Mesenchymal stem cell (in vitro differentiated cells and primary cell): ENCODE data around the gene MGAT4B.
A peak's percentile ranks its signal among the peaks of the same experiment; 100 is the strongest.
"Not testable (repeated sequence)": the region's sequence is repeated elsewhere in the genome, so short reads cannot be mapped to it uniquely, and the experiment has no call there.

ENCODE experiments used
- DNase-seq: peaks from one replicate; pipeline ENCODE4 v3.0.0-alpha.2; 2013
- H2AFZ ChIP-seq: one replicate; pipeline ENCODE4 v1.6.1; 2013; ENCODE audit warnings: low read depth, mild to moderate bottlenecking, control low read depth, inconsistent platforms, low read length, moderate library complexity
- H2AK5ac ChIP-seq: 2 replicates; pipeline ENCODE4 v1.6.1; 2013; ENCODE audit warnings: low read length, moderate library complexity, mild to moderate bottlenecking, inconsistent platforms; ENCODE audit not compliant: severe bottlenecking
- H2BK120ac ChIP-seq: one replicate; pipeline ENCODE4 v1.6.1; 2013; ENCODE audit warnings: low read depth, mild to moderate bottlenecking, inconsistent platforms, low read length, moderate library complexity
- H2BK12ac ChIP-seq, 2 experiments: one replicate each; pipeline ENCODE4 v1.6.1; 2013; ENCODE audit warnings: inconsistent platforms in 2 of 2, low read length in 2 of 2, mild to moderate bottlenecking in 2 of 2, moderate library complexity in 2 of 2, control low read depth in 1 of 2
- H2BK15ac ChIP-seq: one replicate; pipeline ENCODE4 v1.6.1; 2013; ENCODE audit warnings: mild to moderate bottlenecking, low read depth, inconsistent platforms; ENCODE audit not compliant: poor library complexity, severe bottlenecking
- H2BK5ac ChIP-seq: 2 replicates; pipeline ENCODE4 v1.6.1; 2013; ENCODE audit warnings: low read depth, mild to moderate bottlenecking, low read length, control low read depth, inconsistent platforms; ENCODE audit not compliant: poor library complexity, severe bottlenecking
- H3K14ac ChIP-seq, 2 experiments: one replicate each; pipeline ENCODE4 v1.6.1; 2013; ENCODE audit warnings: inconsistent platforms in 2 of 2, low read length in 2 of 2, control low read depth in 1 of 2, mild to moderate bottlenecking in 1 of 2, moderate library complexity in 1 of 2
- H3K18ac ChIP-seq, 2 experiments: one replicate each; pipeline ENCODE4 v1.6.1; 2013; ENCODE audit warnings: inconsistent platforms in 2 of 2, low read length in 2 of 2, control low read depth in 1 of 2, low read depth in 1 of 2, mild to moderate bottlenecking in 1 of 2
- H3K23ac ChIP-seq, 2 experiments: one replicate each; pipeline ENCODE4 v1.6.1; 2013; ENCODE audit warnings: inconsistent platforms in 2 of 2, low read length in 2 of 2, mild to moderate bottlenecking in 2 of 2, moderate library complexity in 2 of 2, control low read depth in 1 of 2
- H3K27ac ChIP-seq: 2 replicates; pipeline ENCODE4 v1.5.1; 2013; ENCODE audit warnings: mild to moderate bottlenecking, moderate library complexity, low read length, control low read depth, inconsistent platforms; ENCODE audit not compliant: poor library complexity, severe bottlenecking
- H3K27me3 ChIP-seq, 2 experiments: 2 replicates each; pipeline versions ENCODE4 v1.6.1 to v1.7.0; 2013; ENCODE audit warnings: low read length in 2 of 2, mild to moderate bottlenecking in 2 of 2, moderate library complexity in 2 of 2, control low read depth in 1 of 2, inconsistent platforms in 1 of 2; ENCODE audit not compliant: control insufficient read depth in 1 of 2, insufficient read depth in 1 of 2
- H3K36me3 ChIP-seq, 2 experiments: 2 replicates each; pipeline versions ENCODE4 v1.6.1 to v1.7.0; 2013; ENCODE audit warnings: low read length in 2 of 2, control low read depth in 1 of 2, inconsistent platforms in 1 of 2, low read depth in 1 of 2, mild to moderate bottlenecking in 1 of 2; ENCODE audit not compliant: insufficient read depth in 2 of 2, control insufficient read depth in 1 of 2
- H3K4ac ChIP-seq, 2 experiments: one replicate each; pipeline ENCODE4 v1.6.1; 2013; ENCODE audit warnings: inconsistent platforms in 2 of 2, low read length in 2 of 2, mild to moderate bottlenecking in 2 of 2, moderate library complexity in 2 of 2, control low read depth in 1 of 2, low read depth in 1 of 2
- H3K4me1 ChIP-seq: 2 replicates; pipeline ENCODE4 v1.6.1; 2013; ENCODE audit warnings: low read depth, low read length, control low read depth; ENCODE audit not compliant: control insufficient read depth, insufficient read depth
- H3K4me2 ChIP-seq: 2 replicates; pipeline ENCODE4 v1.6.1; 2013; ENCODE audit warnings: low read length, mild to moderate bottlenecking, inconsistent platforms; ENCODE audit not compliant: poor library complexity, severe bottlenecking
- H3K4me3 ChIP-seq, 2 experiments: 2 replicates each; pipeline versions ENCODE4 v1.5.1 to v1.7.0; 2013; ENCODE audit warnings: low read length in 2 of 2, mild to moderate bottlenecking in 2 of 2, control low read depth in 1 of 2, low read depth in 1 of 2; ENCODE audit not compliant: insufficient read depth in 1 of 2
- H3K79me1 ChIP-seq: replicated peaks from 2 replicates; pipeline ENCODE4 v1.6.1; 2013; ENCODE audit warnings: mild to moderate bottlenecking, control low read depth, low read length, inconsistent platforms; ENCODE audit not compliant: poor library complexity, severe bottlenecking
- H3K9ac ChIP-seq: 2 replicates; pipeline ENCODE4 v1.7.0; 2013; ENCODE audit warnings: mild to moderate bottlenecking, low read length, moderate library complexity
- H3K9me3 ChIP-seq: 2 replicates; pipeline ENCODE4 v1.7.0; 2013; ENCODE audit warnings: mild to moderate bottlenecking, low read length; ENCODE audit not compliant: control insufficient read depth
- H4K8ac ChIP-seq: one replicate; pipeline ENCODE4 v1.6.1; 2013; ENCODE audit warnings: inconsistent platforms, mild to moderate bottlenecking, low read length, moderate library complexity
- H4K91ac ChIP-seq: one replicate; pipeline ENCODE4 v1.6.1; 2013; ENCODE audit warnings: mild to moderate bottlenecking, low read length, inconsistent platforms
- WGBS: methylation state at CpG from one replicate; pipeline ENCODE4 v1.1.7; 2013; ENCODE audit warnings: mixed read lengths; 5-methylcytosine and 5-hydroxymethylcytosine counted together

The MGAT4B gene

DNA sequence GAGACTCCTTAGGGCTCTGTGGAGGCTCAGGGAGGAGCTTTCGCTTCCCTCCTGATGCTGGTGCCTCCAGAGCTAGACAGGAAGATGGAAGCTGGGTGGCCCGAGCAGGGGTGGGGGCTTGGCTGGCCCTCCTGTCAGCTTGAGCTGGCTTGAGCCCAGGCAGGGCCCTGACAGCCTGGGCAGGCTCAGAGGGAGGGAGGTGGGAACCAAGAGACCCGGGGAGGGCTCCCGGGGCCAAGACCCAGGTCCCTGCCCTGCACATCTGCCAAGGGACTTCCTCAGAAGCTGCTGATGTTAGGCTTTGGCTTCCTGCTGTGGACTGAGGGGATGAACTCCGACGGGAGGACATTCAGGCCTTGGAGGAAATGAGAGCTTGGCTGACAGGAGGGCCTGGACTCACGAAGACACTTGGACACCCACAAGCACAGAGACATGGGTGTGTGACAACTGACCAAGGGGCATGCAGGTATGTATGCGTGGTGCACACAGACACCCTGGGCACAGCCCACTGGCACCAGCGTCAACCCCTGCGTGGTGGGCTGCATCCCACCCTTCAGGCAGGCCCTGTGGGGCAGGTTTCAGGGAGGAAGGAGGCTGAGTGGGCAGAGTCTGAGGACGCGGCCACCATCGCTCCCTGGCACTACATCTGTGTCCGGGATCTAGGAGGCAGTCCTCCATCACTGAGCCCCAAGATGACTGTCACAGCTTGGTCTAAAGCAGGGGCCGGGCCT lies 14.6 kb downstream of the MGAT4B start:
- no peak overlapping the region for H3K27ac ChIP-seq
- H3K9me3 ChIP-seq: no peaks in the 10 kb centered on the region
- H3K4me3 ChIP-seq: no peak overlapping the region
- no peak overlapping the region for H3K4ac ChIP-seq
- no peak overlapping the region for H3K9ac ChIP-seq
- no peak overlapping the region for H2AFZ ChIP-seq
- WGBS: 89% methylated on average over 15 of the region's 15 CpGs
- peak overlapping the region; percentile 73 for H4K8ac ChIP-seq
- H3K14ac ChIP-seq: no peak overlapping the region
- H3K36me3 ChIP-seq: peaks cover 4 to 10% of the 10 kb centered on the region in 2 experiments
- H2BK15ac ChIP-seq: no peak overlapping the region
- H2BK120ac ChIP-seq: no peak overlapping the region
- no peak overlapping the region for H2AK5ac ChIP-seq
- no peak overlapping the region for H2BK12ac ChIP-seq
- H3K4me1 ChIP-seq: peaks cover 33% of the 10 kb centered on the region
- H3K79me1 ChIP-seq: no peaks in the 10 kb centered on the region
- no peak overlapping the region for H3K4me2 ChIP-seq
- DNase-seq: no peak
- H4K91ac ChIP-seq: peak overlapping the region; percentile 82
- H3K18ac ChIP-seq: no peak overlapping the region
- H2BK5ac ChIP-seq: no peak overlapping the region
- H3K27me3 ChIP-seq: no peaks in the 10 kb centered on the region
- H3K23ac ChIP-seq: no peak overlapping the region

DNA sequence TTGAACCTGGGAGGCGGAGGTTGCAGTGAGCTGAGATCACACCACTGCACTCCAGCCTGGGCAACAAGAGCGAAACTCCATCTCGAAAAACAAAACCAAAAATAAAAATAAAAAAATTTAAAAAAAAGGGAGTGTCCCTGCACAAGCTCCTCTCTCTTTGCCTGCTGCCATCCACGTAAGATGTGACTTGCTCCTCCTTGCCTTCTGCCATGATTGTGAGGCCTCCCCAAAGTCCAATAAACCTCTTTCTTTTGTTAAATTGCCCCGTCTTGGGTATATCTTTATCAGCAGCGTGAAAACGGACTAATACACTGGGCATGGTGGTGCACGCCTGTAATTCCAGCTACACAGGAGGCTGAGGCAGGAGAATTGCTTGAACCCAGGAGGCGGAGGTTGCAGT lies 17.4 kb downstream of the MGAT4B start:
- H2AK5ac ChIP-seq, H2BK15ac ChIP-seq, H3K4ac ChIP-seq, H3K4me3 ChIP-seq, H2BK5ac ChIP-seq, DNase-seq, H3K23ac ChIP-seq, H2BK12ac ChIP-seq, H3K14ac ChIP-seq, H3K36me3 ChIP-seq, H2BK120ac ChIP-seq, H3K79me1 ChIP-seq, H4K91ac ChIP-seq, H3K4me2 ChIP-seq, H3K18ac ChIP-seq, H3K27me3 ChIP-seq, H2AFZ ChIP-seq, H3K27ac ChIP-seq, H3K9ac ChIP-seq, H3K9me3 ChIP-seq, H4K8ac ChIP-seq: not testable (repeated sequence)
- 96% methylated on average over 8 of the region's 9 CpGs for WGBS
- H3K4me1 ChIP-seq: peaks cover 17% of the 10 kb centered on the region

DNA sequence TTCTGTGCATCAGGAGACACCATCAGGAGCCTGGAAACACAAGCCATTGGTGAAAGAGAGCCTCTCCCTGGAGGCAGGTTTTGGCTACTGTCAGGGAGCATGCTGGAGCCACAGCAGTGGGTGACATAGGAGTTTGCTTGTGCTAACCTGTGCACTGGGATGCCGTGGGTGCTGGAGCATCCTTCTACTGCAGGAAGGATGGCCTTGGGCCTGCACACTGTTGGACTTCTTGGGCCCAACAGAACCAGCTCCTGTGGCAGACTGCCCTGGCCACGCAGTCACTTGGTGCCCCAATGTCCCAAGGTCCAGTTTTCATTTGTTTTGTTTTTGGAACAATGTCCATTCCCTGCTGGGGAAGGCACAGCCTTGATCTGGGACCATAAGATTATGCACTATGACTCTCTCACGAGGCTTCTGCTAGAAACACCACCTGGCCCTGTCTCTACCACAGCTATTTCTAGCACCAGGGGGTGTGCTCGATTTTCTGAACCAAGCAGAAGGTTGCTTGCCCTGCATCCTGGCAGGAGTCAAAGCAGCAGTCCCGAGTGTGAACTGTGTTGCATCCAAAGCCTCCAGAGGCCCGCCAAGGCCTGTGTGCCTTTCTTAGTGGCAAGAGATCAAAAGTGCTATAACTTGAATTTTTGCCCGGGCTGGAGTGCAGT lies 18.3 kb downstream of the MGAT4B start:
- Histone ChIP-seq H3K14ac (no peak overlapping the region), H3K23ac (no peak overlapping the region), H3K27ac (no peak overlapping the region), H4K91ac (no peak overlapping the region), H2BK120ac (no peak overlapping the region), H2AFZ (no peak overlapping the region), H3K4ac (no peak overlapping the region), H2BK15ac (no peak overlapping the region), H3K4me1 (peaks cover 8% of the 10 kb centered on the region), H3K79me1 (no peaks in the 10 kb centered on the region), H2BK5ac (no peak overlapping the region), H3K36me3 (peaks cover 0 to 3% of the 10 kb centered on the region in 2 experiments), H3K4me3 (no peak overlapping the region), H3K9me3 (no peaks in the 10 kb centered on the region), H2BK12ac (no peak overlapping the region), H4K8ac (peak overlapping the region; percentile 30), H3K9ac (no peak overlapping the region), H2AK5ac (no peak overlapping the region), H3K27me3 (no peaks in the 10 kb centered on the region), H3K18ac (no peak overlapping the region), H3K4me2 (no peak overlapping the region)
- DNase-seq: no peak
- WGBS: 91% methylated on average over 7 of the region's 7 CpGs

DNA sequence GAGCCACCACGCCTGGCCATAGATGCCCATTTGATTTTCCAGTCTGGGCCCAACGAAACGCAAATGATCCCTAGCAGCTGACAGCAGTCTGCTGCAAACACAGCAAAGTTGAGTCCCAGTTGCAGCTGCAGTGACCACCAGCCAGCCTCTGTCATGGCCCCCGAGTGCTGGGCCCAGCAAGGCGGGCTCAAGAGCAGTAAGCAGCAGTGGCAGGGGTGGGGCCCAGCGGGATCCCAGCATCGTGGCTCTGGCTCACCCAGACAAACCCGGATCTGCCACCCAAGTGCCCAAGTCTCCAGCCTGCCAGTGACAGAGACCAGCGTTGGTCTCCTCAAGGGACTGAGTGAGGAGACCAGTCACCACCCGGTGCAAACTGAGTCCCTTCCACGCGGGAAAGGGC lies 19.8 kb downstream of the MGAT4B start:
- no peak overlapping the region for H3K27ac ChIP-seq

More for the DNA sequence above, 19.8 kb downstream of the MGAT4B start:
- 92% methylated on average over 12 of the region's 12 CpGs for WGBS
- Histone ChIP-seq H2BK5ac (no peak overlapping the region), H2BK120ac (no peak overlapping the region), H3K36me3 (peaks cover 0 to 5% of the 10 kb centered on the region in 2 experiments), H2AFZ (no peak overlapping the region), H4K91ac (no peak overlapping the region), H3K14ac (no peak overlapping the region), H3K4me1 (no peaks in the 10 kb centered on the region), H3K4me2 (no peak overlapping the region), H3K23ac (no peak overlapping the region), H3K4me3 (no peak overlapping the region), H2BK12ac (peak overlapping the region in 1 of 2 experiments; percentile 47), H2BK15ac (no peak overlapping the region), H3K9ac (no peak overlapping the region), H3K4ac (no peak overlapping the region), H4K8ac (no peak overlapping the region), H2AK5ac (no peak overlapping the region), H3K79me1 (no peaks in the 10 kb centered on the region), H3K27me3 (no peaks in the 10 kb centered on the region), H3K18ac (no peak overlapping the region), H3K9me3 (no peaks in the 10 kb centered on the region)
- DNase-seq: no peak
